ENCODE results near the gene SLC6A3.

Gene SLC6A3

DNA sequence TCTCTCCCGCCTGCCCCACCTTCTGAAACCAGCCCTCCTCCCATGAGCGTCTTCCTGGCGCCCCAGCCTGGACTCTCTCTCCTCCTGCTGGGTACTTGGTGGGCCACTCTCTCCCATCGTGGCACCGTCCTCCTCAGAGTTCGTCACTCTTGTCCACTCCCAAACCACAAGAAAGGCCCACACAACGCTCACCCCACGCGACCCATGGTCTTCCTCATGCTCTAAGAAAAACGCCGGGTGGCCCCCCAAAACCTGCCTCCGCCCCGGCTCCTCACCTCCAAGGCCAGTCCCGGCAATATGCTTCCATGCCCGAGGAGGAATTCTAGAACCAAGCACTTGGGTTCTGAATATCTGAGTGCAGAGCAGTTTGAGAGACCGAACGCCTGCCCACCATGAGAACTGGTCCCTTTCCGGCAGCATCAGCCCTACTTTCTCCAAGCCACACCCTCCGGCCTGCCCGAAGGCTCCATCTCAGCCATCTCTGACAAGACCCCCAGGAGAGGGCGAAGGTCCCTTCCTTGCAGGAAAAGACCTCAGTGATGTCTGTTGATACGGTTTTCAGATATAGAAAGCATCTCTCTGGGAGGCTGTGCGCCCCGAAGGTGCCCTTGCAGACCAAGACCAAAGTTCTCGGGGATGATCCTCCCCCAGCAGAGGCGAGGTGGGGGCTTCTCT is 15.0 kb downstream of the SLC6A3 start:
- no peak overlapping the region for H4K8ac ChIP-seq (ENCODE audit: low read depth, low read length)
- H3K23ac ChIP-seq (ENCODE audit: low read length), result no peak overlapping the region
- no peaks in the 10 kb centered on the region for H3K4me1 ChIP-seq (ENCODE audit: control insufficient read depth in 1 of 2, insufficient read depth in 2 of 2, low read length in 2 of 2)
- H3K9me3 ChIP-seq (ENCODE audit: insufficient read depth, low read depth, low read length), result peaks cover 52% of the 10 kb centered on the region
- H3K4me2 ChIP-seq (ENCODE audit: low read length), result no peak overlapping the region
- no peak overlapping the region for H2BK120ac ChIP-seq (ENCODE audit: insufficient read depth, low read length, poor library complexity)
- no peak overlapping the region for H3K14ac ChIP-seq (ENCODE audit: low read length)
- no peak overlapping the region for H2AFZ ChIP-seq (ENCODE audit: insufficient read depth, low read length, poor library complexity)
- no CpG with 5 or more reads among the region's 26 CpGs for WGBS (ENCODE audit: extremely low coverage, insufficient coverage, insufficient read length)
- H3K79me2 ChIP-seq (ENCODE audit: control insufficient read depth, insufficient read depth, low read length, poor library complexity), result no peaks in the 10 kb centered on the region
- no peak overlapping the region for H4K91ac ChIP-seq (ENCODE audit: low read depth, low read length)
- H3K27me3 ChIP-seq (ENCODE audit: insufficient read depth, low read length), result no peaks in the 10 kb centered on the region
- H3K36me3 ChIP-seq (ENCODE audit: control insufficient read depth in 1 of 2, insufficient read depth in 2 of 2, low read length in 2 of 2), result no peaks in the 10 kb centered on the region
- no peak overlapping the region for H3K4me3 ChIP-seq (ENCODE audit: low read depth, low read length)
- H2BK12ac ChIP-seq (ENCODE audit: low read length), result no peak overlapping the region
- no peak overlapping the region for H3K27ac ChIP-seq (ENCODE audit: low read depth, low read length)
- H4K12ac ChIP-seq (ENCODE audit: low read depth, low read length), result no peak overlapping the region
- no peaks in the 10 kb centered on the region for H3K79me1 ChIP-seq (ENCODE audit: low read length)
- DNase-seq, result no peak
- H3K4ac ChIP-seq (ENCODE audit: low read depth, low read length), result no peak overlapping the region
- no peak overlapping the region for H2BK5ac ChIP-seq (ENCODE audit: low read depth, low read length, poor library complexity)
- no peak overlapping the region for H3K9ac ChIP-seq (ENCODE audit: low read length)
- no peak overlapping the region for H2AK5ac ChIP-seq (ENCODE audit: low read length)
- H3K18ac ChIP-seq (ENCODE audit: low read length), result no peak overlapping the region

- H3K9me3 ChIP-seq (ENCODE audit: insufficient read depth, low read depth, low read length), result peaks cover 55% of the 10 kb centered on the region
- no peaks in the 10 kb centered on the region for H3K79me2 ChIP-seq (ENCODE audit: control insufficient read depth, insufficient read depth, low read length, poor library complexity)
- no peaks in the 10 kb centered on the region for H3K79me1 ChIP-seq (ENCODE audit: low read length)
- H2BK5ac ChIP-seq (ENCODE audit: low read depth, low read length, poor library complexity), result no peak overlapping the region
- H3K4me3 ChIP-seq (ENCODE audit: low read depth, low read length), result no peak overlapping the region
- H3K36me3 ChIP-seq (ENCODE audit: control insufficient read depth in 1 of 2, insufficient read depth in 2 of 2, low read length in 2 of 2), result no peaks in the 10 kb centered on the region
- H3K27ac ChIP-seq (ENCODE audit: low read depth, low read length), result no peak overlapping the region
- no peak overlapping the region for H2BK120ac ChIP-seq (ENCODE audit: insufficient read depth, low read length, poor library complexity)
- no peak overlapping the region for H2AFZ ChIP-seq (ENCODE audit: insufficient read depth, low read length, poor library complexity)
- no CpG with 5 or more reads among the region's 5 CpGs for WGBS (ENCODE audit: extremely low coverage, insufficient coverage, insufficient read length)
- no peak overlapping the region for H3K4me2 ChIP-seq (ENCODE audit: low read length)
- H3K18ac ChIP-seq (ENCODE audit: low read length), result no peak overlapping the region
- H4K91ac ChIP-seq (ENCODE audit: low read depth, low read length), result no peak overlapping the region
- no peaks in the 10 kb centered on the region for H3K27me3 ChIP-seq (ENCODE audit: insufficient read depth, low read length)
- H3K23ac ChIP-seq (ENCODE audit: low read length), result no peak overlapping the region
- H4K12ac ChIP-seq (ENCODE audit: low read depth, low read length), result no peak overlapping the region
- no peak overlapping the region for H2AK5ac ChIP-seq (ENCODE audit: low read length)
- H3K9ac ChIP-seq (ENCODE audit: low read length), result no peak overlapping the region
- no peak overlapping the region for H2BK12ac ChIP-seq (ENCODE audit: low read length)
- no peak overlapping the region for H4K8ac ChIP-seq (ENCODE audit: low read depth, low read length)
- H3K4ac ChIP-seq (ENCODE audit: low read depth, low read length), result no peak overlapping the region
- H3K4me1 ChIP-seq (ENCODE audit: control insufficient read depth in 1 of 2, insufficient read depth in 2 of 2, low read length in 2 of 2), result no peaks in the 10 kb centered on the region
- DNase-seq, result no peak
- no peak overlapping the region for H3K14ac ChIP-seq (ENCODE audit: low read length)
Observed at GRCh38 chr5:1429496-1429895, 15.7 kb downstream of the SLC6A3 start.

DNA sequence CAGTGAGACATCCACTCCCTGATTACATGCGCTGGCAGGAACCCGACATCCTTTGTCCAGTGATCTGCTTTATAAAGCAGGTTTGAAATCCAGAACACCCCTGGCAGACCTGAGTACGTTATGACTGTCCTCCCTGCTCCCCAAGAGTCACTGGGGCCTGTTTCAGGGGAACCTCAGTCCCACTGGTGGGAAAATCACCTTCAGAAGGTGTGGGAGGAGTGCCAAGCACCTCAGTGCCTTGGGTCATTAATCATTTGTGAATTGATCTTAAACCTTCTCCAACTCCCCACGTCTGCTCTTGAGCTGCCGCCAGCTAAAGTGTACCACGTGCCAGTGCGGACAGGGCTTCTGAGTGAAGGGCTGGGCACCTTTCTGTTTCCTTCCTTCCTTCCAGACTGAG is 16.2 kb downstream of the SLC6A3 start:
- no peak overlapping the region for H4K91ac ChIP-seq (ENCODE audit: low read depth, low read length)
- no peak overlapping the region for H3K18ac ChIP-seq (ENCODE audit: low read length)
- H3K4me1 ChIP-seq (ENCODE audit: control insufficient read depth in 1 of 2, insufficient read depth in 2 of 2, low read length in 2 of 2), result no peaks in the 10 kb centered on the region
- no peak overlapping the region for H2BK5ac ChIP-seq (ENCODE audit: low read depth, low read length, poor library complexity)
- H4K12ac ChIP-seq (ENCODE audit: low read depth, low read length), result no peak overlapping the region
- H3K4me2 ChIP-seq (ENCODE audit: low read length), result no peak overlapping the region
- H3K9me3 ChIP-seq (ENCODE audit: insufficient read depth, low read depth, low read length), result peaks cover 58% of the 10 kb centered on the region
- no peak overlapping the region for H2AK5ac ChIP-seq (ENCODE audit: low read length)
- H3K36me3 ChIP-seq (ENCODE audit: control insufficient read depth in 1 of 2, insufficient read depth in 2 of 2, low read length in 2 of 2), result no peaks in the 10 kb centered on the region
- no peak overlapping the region for H2BK12ac ChIP-seq (ENCODE audit: low read length)
- no peak overlapping the region for H3K4ac ChIP-seq (ENCODE audit: low read depth, low read length)
- no peak overlapping the region for H3K9ac ChIP-seq (ENCODE audit: low read length)
- no peak overlapping the region for H2AFZ ChIP-seq (ENCODE audit: insufficient read depth, low read length, poor library complexity)
- H3K79me2 ChIP-seq (ENCODE audit: control insufficient read depth, insufficient read depth, low read length, poor library complexity), result no peaks in the 10 kb centered on the region
- H3K79me1 ChIP-seq (ENCODE audit: low read length), result no peaks in the 10 kb centered on the region
- H3K23ac ChIP-seq (ENCODE audit: low read length), result no peak overlapping the region
- H3K4me3 ChIP-seq (ENCODE audit: low read depth, low read length), result no peak overlapping the region
- no peak overlapping the region for H3K14ac ChIP-seq (ENCODE audit: low read length)
- no CpG with 5 or more reads among the region's 7 CpGs for WGBS (ENCODE audit: extremely low coverage, insufficient coverage, insufficient read length)
- H2BK120ac ChIP-seq (ENCODE audit: insufficient read depth, low read length, poor library complexity), result no peak overlapping the region
- no peak for DNase-seq
- H4K8ac ChIP-seq (ENCODE audit: low read depth, low read length), result no peak overlapping the region
- H3K27ac ChIP-seq (ENCODE audit: low read depth, low read length), result no peak overlapping the region
- no peaks in the 10 kb centered on the region for H3K27me3 ChIP-seq (ENCODE audit: insufficient read depth, low read length)

GRCh38 chr5:1428107-1428506 is 17.1 kb downstream of the SLC6A3 start:
- no CpG with 5 or more reads among the region's 1 CpG for WGBS (ENCODE audit: extremely low coverage, insufficient coverage, insufficient read length)
- no peak overlapping the region for H3K4ac ChIP-seq (ENCODE audit: low read depth, low read length)
- no peak overlapping the region for H3K18ac ChIP-seq (ENCODE audit: low read length)
- H3K23ac ChIP-seq (ENCODE audit: low read length), result no peak overlapping the region
- no peaks in the 10 kb centered on the region for H3K27me3 ChIP-seq (ENCODE audit: insufficient read depth, low read length)
- no peaks in the 10 kb centered on the region for H3K79me1 ChIP-seq (ENCODE audit: low read length)
- H4K8ac ChIP-seq (ENCODE audit: low read depth, low read length), result no peak overlapping the region
- no peaks in the 10 kb centered on the region for H3K79me2 ChIP-seq (ENCODE audit: control insufficient read depth, insufficient read depth, low read length, poor library complexity)
- no peak overlapping the region for H2BK12ac ChIP-seq (ENCODE audit: low read length)
- H2BK120ac ChIP-seq (ENCODE audit: insufficient read depth, low read length, poor library complexity), result no peak overlapping the region
- H4K12ac ChIP-seq (ENCODE audit: low read depth, low read length), result no peak overlapping the region
- H3K4me3 ChIP-seq (ENCODE audit: low read depth, low read length), result no peak overlapping the region
- H3K9me3 ChIP-seq (ENCODE audit: insufficient read depth, low read depth, low read length), result peaks cover 57% of the 10 kb centered on the region
- H3K27ac ChIP-seq (ENCODE audit: low read depth, low read length), result no peak overlapping the region
- H2AFZ ChIP-seq (ENCODE audit: insufficient read depth, low read length, poor library complexity), result no peak overlapping the region
- H2BK5ac ChIP-seq (ENCODE audit: low read depth, low read length, poor library complexity), result no peak overlapping the region
- H3K36me3 ChIP-seq (ENCODE audit: control insufficient read depth in 1 of 2, insufficient read depth in 2 of 2, low read length in 2 of 2), result no peaks in the 10 kb centered on the region
- H3K9ac ChIP-seq (ENCODE audit: low read length), result no peak overlapping the region
- no peak overlapping the region for H3K4me2 ChIP-seq (ENCODE audit: low read length)
- no peak overlapping the region for H2AK5ac ChIP-seq (ENCODE audit: low read length)
- no peaks in the 10 kb centered on the region for H3K4me1 ChIP-seq (ENCODE audit: control insufficient read depth in 1 of 2, insufficient read depth in 2 of 2, low read length in 2 of 2)
- DNase-seq, result no peak
- H3K14ac ChIP-seq (ENCODE audit: low read length), result no peak overlapping the region
- H4K91ac ChIP-seq (ENCODE audit: low read depth, low read length), result no peak overlapping the region
